ENCODE results near the gene TOGARAM2.
A peak's percentile ranks its signal among the peaks of the same experiment; 100 is the strongest.

Gene TOGARAM2

DNA sequence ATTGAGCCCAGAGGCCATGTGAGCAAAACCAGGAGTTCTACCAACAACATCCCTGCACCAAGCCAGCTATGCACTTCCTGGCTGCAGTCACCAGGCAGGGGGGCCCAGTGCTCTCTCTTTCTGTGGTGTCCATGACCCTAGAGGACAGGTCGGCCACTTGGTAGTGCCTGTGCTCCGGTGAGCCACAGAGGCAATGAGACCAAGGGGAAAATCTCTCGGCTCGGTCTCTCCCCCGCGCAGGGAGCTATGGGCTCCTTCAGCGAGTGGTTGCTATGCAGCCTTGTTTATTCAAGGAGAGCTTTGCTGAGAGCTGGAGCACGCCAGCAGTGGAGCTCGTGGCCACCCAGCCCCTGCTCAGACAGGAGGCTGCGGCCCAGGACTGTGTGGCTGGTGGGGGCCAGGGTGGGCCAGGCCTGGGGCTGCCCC, at the start of gene TOGARAM2:
TOGARAM2 (plus strand) TSS at position 283 of the 426 bp plus-strand sequence. CDS start 13,537 bp downstream, outside the sequence.
- DNase-seq (ENCODE audit: low spot score), result no peak

GRCh38 chr2:28934769-28935168, 46.3 kb upstream of the TOGARAM2 start:
- no peak for DNase-seq (ENCODE audit: low spot score)

GRCh38 chr2:28941008-28941407, 40.1 kb upstream of the TOGARAM2 start:
- DNase-seq (ENCODE audit: low spot score), result no peak

DNA sequence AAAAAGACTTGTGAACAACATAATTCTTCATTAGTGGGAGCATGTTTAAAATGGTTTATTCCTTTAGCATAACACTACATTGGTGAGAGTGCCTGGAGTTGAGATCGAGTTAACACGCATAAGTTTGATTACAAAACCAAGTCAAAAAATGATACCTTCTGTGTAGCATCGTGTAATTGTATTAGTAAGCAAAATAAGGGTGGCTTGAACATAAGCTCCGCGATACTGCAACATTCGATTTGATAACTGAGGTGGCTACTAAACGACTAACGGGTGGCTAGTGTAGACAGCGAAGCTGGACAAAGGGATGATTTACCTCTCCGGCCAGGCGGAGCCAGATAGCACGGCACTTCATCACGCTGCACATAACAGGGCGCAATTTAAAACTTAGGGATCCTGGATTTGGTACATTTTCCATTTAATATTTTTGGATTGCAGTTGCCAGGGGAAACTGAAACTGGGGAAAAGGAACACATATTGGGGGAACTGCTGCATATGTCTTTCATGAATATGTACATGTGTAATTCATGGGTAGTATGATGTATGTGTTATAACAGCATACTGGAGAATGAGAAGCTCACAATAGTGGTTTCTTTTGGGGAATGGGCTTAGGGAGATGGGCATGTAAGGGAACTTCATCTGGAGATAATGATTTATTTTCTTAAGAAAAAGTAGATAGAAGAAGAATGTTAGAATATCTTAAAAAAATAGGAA, 36.4 kb upstream of the TOGARAM2 start:
- no peak for DNase-seq (ENCODE audit: low spot score)

GRCh38 chr2:28948160-28948559, 32.9 kb upstream of the TOGARAM2 start:
- DNase-seq (ENCODE audit: low spot score), result no peak

DNA sequence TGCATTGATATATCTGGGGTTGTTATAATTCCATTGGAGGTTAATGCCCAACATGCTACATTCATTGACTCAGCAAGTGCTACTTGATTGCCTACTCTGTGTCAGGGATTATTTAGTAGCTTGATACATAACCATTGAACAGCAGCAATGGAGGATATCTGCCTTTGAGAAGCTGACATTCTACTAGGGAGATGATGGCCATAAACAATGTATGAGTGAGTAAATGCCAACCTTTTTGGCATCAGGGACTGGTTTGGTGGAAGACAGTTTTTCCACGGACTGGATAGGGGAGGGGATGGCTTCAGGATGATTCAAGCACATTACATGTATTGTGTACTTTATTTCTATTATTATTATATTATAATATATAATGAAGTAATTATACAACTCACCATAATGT, 31.9 kb upstream of the TOGARAM2 start:
- DNase-seq (ENCODE audit: low spot score), result no peak

DNA sequence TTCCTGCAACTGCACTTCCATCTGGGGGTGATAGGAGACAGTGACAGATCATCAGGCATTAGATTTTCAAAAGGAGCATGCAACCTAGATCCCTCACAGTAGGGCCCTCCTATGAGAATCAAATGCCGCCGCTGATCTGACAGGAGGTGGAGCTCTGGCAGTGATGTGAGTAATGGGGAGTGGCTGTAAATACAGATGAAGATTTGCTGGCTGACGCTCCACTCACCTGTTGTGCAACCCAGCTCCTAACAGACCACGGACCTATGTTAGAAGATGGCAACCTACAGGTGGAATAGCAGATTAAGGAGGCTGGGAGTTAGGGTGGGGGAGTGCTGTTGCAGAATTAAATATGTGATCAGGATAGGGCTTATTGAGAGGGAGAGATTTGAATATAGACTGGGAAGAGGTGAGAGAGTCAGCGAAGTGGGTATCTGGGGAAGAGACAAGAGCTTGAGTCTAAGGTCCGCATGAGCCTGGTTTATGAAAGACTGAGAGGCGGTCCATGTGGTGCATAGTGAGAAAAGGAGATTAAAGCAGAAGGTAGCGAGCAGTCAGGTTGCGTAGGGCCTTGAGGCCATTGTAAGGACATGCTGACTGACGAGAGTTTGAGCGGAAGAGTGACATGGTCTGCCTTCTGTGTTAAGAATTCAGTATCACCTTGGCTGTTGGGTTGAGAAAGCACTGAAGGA, 31.3 kb upstream of the TOGARAM2 start:
- no peak for DNase-seq (ENCODE audit: low spot score)

GRCh38 chr2:28950941-28951630, 30.0 kb upstream of the TOGARAM2 start:
- DNase-seq (ENCODE audit: low spot score), result no peak

- no peak for DNase-seq (ENCODE audit: low spot score)
Measured at GRCh38 chr2:28951910-28952835, 28.9 kb upstream of the TOGARAM2 start.

DNA sequence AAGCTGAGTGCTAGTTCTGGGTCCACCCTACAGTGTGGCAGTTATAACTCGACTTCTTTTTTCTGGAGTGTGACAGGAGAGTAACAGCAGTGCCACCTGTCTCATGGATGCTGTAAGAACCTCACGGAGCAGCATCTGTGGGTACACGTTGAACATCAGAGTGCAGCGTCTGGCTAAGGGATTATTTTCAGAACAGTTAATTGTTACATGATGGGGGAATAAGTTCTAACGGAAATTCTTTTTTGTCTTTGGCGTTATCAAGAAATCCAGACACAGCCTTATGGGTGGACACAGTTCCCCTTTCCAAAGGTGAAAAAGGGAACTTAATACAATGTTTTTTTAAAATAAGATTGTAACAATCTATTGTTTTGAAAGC, 28.3 kb upstream of the TOGARAM2 start:
- DNase-seq (ENCODE audit: low spot score), result peak; percentile 17

DNA sequence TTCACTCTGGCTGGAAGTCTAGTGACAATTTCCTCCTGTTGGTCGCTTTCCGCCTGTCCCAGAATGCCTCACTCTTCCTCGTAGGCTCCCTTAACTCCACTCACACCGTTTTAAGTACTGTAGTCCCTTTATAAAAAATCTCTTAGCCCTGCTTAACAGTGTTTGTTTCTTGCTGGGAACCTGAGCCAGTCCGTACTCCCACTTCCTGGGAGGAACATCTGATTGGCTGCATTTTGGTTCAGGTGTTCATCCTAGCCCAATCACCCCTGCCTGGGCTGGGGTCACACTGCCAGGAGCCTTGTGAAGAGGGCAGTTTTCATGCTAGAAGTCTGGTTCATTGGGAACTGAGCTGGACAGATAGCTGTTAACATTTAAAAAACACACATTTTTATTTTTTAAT, 25.6 kb upstream of the TOGARAM2 start:
- DNase-seq (ENCODE audit: low spot score), result no peak

- no peak for DNase-seq (ENCODE audit: low spot score)
Measured at GRCh38 chr2:28956415-28956826, 24.7 kb upstream of the TOGARAM2 start.

GRCh38 chr2:28956890-28957289, 24.2 kb upstream of the TOGARAM2 start:
- no peak for DNase-seq (ENCODE audit: low spot score)

DNA sequence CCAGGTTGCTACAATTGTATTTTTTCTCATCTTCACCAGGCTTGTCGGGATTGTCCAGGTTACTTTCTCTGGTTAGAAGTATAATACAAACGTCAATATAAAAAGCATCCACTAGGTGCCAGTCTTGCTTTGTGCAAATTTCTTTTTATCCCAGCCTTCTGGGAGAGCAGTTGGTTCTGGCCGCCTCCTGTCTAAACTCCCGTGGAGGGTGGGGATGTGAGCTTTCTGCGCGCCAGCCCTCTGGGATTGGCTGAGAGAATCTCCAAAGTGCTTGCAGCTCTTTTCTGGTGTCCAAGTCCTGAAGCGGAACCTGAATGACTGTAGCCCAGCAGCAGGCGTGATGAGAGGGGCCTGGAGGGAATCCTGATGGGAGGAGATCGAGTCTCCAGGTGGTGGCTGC, 22.4 kb upstream of the TOGARAM2 start:
- DNase-seq (ENCODE audit: low spot score), result peak; percentile 50

GRCh38 chr2:28960401-28960800, 20.7 kb upstream of the TOGARAM2 start:
- no peak for DNase-seq (ENCODE audit: low spot score)

DNA sequence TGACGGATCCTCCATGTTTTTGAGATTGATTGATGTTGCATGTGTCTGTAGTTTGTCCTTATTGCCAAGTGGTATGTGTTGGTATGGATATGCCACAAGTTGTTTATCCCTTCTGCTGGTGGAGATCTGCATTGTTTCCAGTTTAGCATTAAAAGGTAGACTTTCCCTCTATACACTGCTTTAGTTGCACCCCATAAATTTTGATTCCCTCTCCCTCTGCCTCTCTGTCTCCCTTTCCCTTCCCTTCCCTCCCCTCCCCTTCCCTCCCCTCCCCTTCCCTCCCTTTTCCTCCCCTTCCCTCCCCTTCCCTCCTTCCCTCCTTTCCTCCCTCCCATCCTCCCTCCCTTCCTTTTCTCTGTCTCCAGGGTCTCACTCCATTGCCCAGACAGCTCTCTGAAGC, 18.6 kb upstream of the TOGARAM2 start:
- no peak for DNase-seq (ENCODE audit: low spot score)

- DNase-seq (ENCODE audit: low spot score), result no peak
Measured at GRCh38 chr2:28970464-28971160, 10.5 kb upstream of the TOGARAM2 start.

DNA sequence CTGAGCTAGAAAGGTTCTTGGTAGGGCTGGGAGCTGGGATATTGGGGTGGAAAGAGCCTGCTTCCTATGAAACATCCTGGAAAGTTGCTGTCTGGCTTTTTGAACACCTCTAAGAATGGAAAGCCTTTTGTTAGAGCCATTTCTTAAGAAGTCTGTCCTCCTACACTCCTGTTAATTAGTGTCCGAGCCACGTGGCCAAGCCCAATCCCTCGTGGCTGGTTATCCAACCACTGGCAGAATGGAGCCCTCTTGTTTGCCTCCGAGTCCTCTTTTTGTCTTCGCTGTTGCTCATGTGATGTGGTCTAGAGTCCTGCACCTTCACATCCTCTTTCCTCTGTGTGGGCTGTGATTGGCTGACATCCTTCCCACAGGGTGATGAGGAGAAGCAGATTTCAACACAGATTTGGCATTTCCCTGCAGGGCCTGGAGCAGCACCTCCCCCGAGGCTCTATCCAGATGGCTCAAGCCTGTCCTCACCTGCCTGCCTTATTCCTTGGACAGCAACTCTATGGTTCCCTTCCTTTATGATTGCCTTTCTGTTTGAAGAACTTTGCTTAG, 8.2 kb upstream of the TOGARAM2 start:
- DNase-seq (ENCODE audit: low spot score), result no peak

- no peak for DNase-seq (ENCODE audit: low spot score)
Measured at GRCh38 chr2:28974252-28974651, 6.8 kb upstream of the TOGARAM2 start.

GRCh38 chr2:28975671-28976070, 5.4 kb upstream of the TOGARAM2 start:
- no peak for DNase-seq (ENCODE audit: low spot score)

GRCh38 chr2:28976584-28976983, 4.5 kb upstream of the TOGARAM2 start:
- DNase-seq (ENCODE audit: low spot score), result no peak
